HG03521 (cell line): ENCODE results near the gene BLOC1S4.

Source experiments
- ATAC-seq: cut with Tn5 transposase; IDR thresholded peaks from one replicate; pipeline ENCODE4 v1.9.1; 2021; ENCODE audit warnings: mild to moderate bottlenecking, moderate library complexity; ENCODE audit not compliant: unreplicated experiment

Gene BLOC1S4

GRCh38 chr4:6760865-6761264, 44.9 kb downstream of the BLOC1S4 start:
- ATAC-seq, result no peak

DNA sequence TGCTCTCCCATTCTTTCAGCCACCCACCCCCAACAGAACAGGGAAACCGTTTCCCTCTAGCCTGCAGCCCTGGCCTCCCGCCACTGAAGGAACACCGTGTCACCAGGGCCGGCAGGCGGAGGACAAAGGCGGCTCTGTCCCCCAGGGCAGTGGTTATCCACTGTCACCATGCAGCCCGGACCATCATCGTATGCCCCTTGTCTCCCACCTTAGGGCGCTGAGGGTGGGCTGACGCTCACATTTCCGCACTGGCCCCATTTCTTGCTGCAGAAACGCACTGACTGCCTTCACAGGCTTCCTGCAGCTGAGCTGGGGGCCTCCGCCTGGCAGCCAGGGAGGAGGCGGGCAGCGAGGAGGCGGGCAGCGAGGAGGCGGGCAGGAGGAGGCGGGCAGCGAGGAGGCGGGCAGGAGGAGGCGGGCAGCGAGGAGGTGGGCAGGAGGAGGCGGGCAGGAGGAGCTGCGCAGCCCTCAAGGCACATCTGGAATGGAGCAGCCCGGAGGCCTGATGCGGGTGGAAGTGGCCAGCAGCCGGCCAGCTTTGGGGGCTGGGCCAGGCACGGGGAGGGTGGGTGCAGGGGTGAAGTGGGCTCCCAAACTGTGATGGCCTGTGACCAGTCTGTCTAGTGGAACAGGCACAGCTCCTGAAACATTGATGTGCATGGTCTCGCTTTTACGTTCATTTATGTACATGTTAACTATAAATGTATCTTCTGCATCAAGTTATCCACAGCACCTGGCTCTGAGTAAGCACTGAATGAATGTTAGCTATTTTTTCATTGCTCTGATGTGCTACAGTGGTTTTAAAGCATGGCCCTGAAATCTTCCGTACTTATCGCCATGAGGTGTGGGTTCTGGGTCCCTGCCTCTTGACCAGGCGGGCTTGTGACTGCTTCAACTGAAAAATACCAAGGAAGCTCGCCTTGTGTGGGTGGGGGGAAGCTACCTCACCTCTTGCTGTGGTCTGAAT, 46.0 kb downstream of the BLOC1S4 start:
- no peak for ATAC-seq

DNA sequence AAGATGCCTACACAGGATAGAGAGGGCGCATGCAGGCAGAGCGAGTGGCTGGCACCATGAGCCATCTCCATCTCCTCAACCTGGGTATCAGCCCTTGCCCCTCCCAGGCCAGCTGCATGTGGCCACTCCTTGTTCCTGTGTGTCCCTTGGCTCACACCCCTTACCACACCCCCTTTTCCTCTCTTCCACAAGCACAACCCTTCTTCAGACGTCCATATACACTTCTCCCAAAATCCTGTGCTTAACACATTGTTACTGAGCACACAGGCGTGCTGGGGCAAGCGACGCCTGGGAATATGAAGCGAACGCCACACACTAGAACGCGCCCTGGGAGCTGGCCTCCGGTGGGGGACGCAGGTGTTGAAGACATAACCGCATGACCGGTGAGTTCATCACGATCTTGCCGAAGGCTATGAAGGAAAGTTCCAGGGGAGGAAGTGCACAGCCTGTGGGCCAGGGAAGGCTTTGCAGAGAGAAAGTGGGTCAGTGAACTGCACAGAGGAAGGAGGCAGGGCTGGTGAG, 47.4 kb downstream of the BLOC1S4 start:
- ATAC-seq, result no peak

GRCh38 chr4:6764976-6765620, 49.1 kb downstream of the BLOC1S4 start:
- ATAC-seq, result no peak

- no peak for ATAC-seq
Measured at GRCh38 chr4:6765703-6766102, 49.7 kb downstream of the BLOC1S4 start.
